ENCODE data around the gene RNU6-9.

DNA sequence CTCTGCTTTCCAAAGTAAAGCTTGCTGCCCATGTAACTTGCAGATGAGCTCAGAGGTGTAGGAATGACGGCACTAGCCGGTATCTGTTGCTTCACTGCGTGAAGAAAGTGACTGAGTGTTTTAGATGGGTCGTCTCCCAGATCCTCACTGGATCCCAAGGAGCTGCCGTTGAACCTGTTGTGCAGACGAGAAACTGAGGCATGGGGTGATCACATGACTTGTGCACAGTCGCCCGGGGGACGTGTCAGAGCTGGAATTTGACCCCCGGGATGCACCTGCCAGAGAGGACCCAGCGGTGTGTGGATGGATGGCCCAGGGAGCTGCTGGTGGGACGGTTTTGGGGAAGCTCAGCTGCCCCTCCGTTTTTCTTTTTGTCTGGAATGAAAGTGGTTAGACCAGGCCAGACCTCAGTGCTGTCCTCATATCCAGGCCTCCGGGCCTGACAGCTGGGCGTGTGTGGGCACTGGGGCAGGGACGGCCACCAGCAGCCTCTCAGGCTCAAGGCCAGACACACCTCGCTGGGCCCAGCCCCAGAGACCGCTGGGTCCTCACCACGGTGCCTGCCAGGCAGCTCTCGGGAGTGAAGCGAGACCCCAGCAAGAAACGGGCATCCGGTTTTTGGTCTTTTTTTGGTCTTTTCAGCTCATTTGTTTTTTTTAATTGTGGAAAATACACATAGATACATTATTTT is 45.1 kb downstream of the RNU6-9 start:
- TF ChIP-seq CSDC2 (CRISPR knock-in tag; IDR thresholded peaks at IDR 0.05) (no peak), ZNF70 (CRISPR knock-in tag; IDR thresholded peaks at IDR 0.05) (no peak), OSR1 (CRISPR knock-in tag; IDR thresholded peaks at IDR 0.05) (no peak), ZFP30 (CRISPR knock-in tag; IDR thresholded peaks at IDR 0.05) (no peak), RARB (CRISPR knock-in tag; IDR thresholded peaks at IDR 0.05) (no peak), BACH2 (CRISPR knock-in tag; IDR thresholded peaks at IDR 0.05; ENCODE audit: borderline replicate concordance) (no peak), ZNF8 (CRISPR knock-in tag; IDR thresholded peaks at IDR 0.05) (no peak), ARNTL (CRISPR knock-in tag; IDR thresholded peaks at IDR 0.05; ENCODE audit: borderline replicate concordance, low read depth) (no peak)
- TF ChIP-seq, protein P1, sequence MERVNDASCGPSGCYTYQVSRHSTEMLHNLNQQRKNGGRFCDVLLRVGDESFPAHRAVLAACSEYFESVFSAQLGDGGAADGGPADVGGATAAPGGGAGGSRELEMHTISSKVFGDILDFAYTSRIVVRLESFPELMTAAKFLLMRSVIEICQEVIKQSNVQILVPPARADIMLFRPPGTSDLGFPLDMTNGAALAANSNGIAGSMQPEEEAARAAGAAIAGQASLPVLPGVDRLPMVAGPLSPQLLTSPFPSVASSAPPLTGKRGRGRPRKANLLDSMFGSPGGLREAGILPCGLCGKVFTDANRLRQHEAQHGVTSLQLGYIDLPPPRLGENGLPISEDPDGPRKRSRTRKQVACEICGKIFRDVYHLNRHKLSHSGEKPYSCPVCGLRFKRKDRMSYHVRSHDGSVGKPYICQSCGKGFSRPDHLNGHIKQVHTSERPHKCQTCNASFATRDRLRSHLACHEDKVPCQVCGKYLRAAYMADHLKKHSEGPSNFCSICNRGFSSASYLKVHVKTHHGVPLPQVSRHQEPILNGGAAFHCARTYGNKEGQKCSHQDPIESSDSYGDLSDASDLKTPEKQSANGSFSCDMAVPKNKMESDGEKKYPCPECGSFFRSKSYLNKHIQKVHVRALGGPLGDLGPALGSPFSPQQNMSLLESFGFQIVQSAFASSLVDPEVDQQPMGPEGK (CRISPR knock-in tag; IDR thresholded peaks at IDR 0.05; ENCODE audit: borderline replicate concordance), result no peak
- TF ChIP-seq, protein P2, sequence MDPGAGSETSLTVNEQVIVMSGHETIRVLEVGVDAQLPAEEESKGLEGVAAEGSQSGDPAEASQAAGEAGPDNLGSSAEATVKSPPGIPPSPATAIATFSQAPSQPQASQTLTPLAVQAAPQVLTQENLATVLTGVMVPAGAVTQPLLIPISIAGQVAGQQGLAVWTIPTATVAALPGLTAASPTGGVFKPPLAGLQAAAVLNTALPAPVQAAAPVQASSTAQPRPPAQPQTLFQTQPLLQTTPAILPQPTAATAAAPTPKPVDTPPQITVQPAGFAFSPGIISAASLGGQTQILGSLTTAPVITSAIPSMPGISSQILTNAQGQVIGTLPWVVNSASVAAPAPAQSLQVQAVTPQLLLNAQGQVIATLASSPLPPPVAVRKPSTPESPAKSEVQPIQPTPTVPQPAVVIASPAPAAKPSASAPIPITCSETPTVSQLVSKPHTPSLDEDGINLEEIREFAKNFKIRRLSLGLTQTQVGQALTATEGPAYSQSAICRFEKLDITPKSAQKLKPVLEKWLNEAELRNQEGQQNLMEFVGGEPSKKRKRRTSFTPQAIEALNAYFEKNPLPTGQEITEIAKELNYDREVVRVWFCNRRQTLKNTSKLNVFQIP (CRISPR knock-in tag; IDR thresholded peaks at IDR 0.05; ENCODE audit: borderline replicate concordance, low read depth), result no peak
- TF ChIP-seq, protein P3, sequence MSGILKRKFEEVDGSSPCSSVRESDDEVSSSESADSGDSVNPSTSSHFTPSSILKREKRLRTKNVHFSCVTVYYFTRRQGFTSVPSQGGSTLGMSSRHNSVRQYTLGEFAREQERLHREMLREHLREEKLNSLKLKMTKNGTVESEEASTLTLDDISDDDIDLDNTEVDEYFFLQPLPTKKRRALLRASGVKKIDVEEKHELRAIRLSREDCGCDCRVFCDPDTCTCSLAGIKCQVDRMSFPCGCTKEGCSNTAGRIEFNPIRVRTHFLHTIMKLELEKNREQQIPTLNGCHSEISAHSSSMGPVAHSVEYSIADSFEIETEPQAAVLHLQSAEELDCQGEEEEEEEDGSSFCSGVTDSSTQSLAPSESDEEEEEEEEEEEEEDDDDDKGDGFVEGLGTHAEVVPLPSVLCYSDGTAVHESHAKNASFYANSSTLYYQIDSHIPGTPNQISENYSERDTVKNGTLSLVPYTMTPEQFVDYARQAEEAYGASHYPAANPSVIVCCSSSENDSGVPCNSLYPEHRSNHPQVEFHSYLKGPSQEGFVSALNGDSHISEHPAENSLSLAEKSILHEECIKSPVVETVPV (CRISPR knock-in tag; IDR thresholded peaks at IDR 0.05), result no peak
- TF ChIP-seq, protein P4, sequence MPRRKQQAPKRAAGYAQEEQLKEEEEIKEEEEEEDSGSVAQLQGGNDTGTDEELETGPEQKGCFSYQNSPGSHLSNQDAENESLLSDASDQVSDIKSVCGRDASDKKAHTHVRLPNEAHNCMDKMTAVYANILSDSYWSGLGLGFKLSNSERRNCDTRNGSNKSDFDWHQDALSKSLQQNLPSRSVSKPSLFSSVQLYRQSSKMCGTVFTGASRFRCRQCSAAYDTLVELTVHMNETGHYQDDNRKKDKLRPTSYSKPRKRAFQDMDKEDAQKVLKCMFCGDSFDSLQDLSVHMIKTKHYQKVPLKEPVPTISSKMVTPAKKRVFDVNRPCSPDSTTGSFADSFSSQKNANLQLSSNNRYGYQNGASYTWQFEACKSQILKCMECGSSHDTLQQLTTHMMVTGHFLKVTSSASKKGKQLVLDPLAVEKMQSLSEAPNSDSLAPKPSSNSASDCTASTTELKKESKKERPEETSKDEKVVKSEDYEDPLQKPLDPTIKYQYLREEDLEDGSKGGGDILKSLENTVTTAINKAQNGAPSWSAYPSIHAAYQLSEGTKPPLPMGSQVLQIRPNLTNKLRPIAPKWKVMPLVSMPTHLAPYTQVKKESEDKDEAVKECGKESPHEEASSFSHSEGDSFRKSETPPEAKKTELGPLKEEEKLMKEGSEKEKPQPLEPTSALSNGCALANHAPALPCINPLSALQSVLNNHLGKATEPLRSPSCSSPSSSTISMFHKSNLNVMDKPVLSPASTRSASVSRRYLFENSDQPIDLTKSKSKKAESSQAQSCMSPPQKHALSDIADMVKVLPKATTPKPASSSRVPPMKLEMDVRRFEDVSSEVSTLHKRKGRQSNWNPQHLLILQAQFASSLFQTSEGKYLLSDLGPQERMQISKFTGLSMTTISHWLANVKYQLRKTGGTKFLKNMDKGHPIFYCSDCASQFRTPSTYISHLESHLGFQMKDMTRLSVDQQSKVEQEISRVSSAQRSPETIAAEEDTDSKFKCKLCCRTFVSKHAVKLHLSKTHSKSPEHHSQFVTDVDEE (CRISPR knock-in tag; IDR thresholded peaks at IDR 0.05), result no peak

Measured in SK-N-SH treated with all-trans-retinoic acid at 6 μM for 48 hours (cell line).